ENCODE results near the gene WDR86. TPM values are rescaled to one million over a fixed set of nuclear protein-coding genes. Genes with fewer than 3 reads are reported as not detected.

The WDR86 gene
- total RNA-seq, 1 experiment from 2014 or later, result 0.86 TPM

- TF ChIP-seq EZH2 (IDR thresholded peaks at IDR 0.05; ENCODE audit: borderline replicate concordance, low read depth, low read length, poor library complexity, severe bottlenecking), result no peak
- TF ChIP-seq, protein P1, sequence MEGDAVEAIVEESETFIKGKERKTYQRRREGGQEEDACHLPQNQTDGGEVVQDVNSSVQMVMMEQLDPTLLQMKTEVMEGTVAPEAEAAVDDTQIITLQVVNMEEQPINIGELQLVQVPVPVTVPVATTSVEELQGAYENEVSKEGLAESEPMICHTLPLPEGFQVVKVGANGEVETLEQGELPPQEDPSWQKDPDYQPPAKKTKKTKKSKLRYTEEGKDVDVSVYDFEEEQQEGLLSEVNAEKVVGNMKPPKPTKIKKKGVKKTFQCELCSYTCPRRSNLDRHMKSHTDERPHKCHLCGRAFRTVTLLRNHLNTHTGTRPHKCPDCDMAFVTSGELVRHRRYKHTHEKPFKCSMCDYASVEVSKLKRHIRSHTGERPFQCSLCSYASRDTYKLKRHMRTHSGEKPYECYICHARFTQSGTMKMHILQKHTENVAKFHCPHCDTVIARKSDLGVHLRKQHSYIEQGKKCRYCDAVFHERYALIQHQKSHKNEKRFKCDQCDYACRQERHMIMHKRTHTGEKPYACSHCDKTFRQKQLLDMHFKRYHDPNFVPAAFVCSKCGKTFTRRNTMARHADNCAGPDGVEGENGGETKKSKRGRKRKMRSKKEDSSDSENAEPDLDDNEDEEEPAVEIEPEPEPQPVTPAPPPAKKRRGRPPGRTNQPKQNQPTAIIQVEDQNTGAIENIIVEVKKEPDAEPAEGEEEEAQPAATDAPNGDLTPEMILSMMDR (conservative IDR thresholded peaks at IDR 0.05; ENCODE audit: low read depth, low read length), result peak; percentile 84
- intact Hi-C loops (cut with micrococcal nuclease; ENCODE audit: unreplicated experiment), result loop anchor here (1.0 to 5.0 kb wide), 2 partner anchors 80 to 131 kb away; no protein-coding TSS in a partner anchor
- peak; percentile 77 for DNase-seq (ENCODE audit: low spot score)
- ChIA-PET POLR2A (ENCODE audit: low non-redundant PET) (no interaction called here), CTCF (interaction anchor here (1.3 to 1.7 kb wide), 3 partner anchors 8 to 82 kb away, joined by 3 to 9 read pairs (median 5); partner anchors contain the start of gene CRYGN)
- peak overlapping the region; percentile 67 for H3K27ac ChIP-seq (ENCODE audit: low read depth, low read length, poor library complexity, severe bottlenecking)
- H3K27me3 ChIP-seq (replicated peaks; ENCODE audit: insufficient read depth, low read depth, low read length, poor library complexity), result no peaks in the 10 kb centered on the region
- peaks cover 4% of the 10 kb centered on the region for H3K4me1 ChIP-seq (ENCODE audit: insufficient read depth, low read length, poor library complexity, severe bottlenecking)
- peak overlapping the region; percentile 58 for H3K4me3 ChIP-seq (ENCODE audit: low read depth, low read length, poor library complexity, severe bottlenecking)
- H3K36me3 ChIP-seq (ENCODE audit: insufficient read depth, low read length, poor library complexity, severe bottlenecking), result no peaks in the 10 kb centered on the region
- no peaks in the 10 kb centered on the region for H3K9me3 ChIP-seq (ENCODE audit: low read depth, low read length, poor library complexity, severe bottlenecking)
- BruUV-seq (replicated peaks), result no TSS peak
Measured at GRCh38 chr7:151448261-151449252, 38.7 kb upstream of the WDR86 start.

- intact Hi-C loops (cut with micrococcal nuclease; ENCODE audit: unreplicated experiment), result loop anchor here (1.0 to 5.0 kb wide), 2 partner anchors 80 to 131 kb away; no protein-coding TSS in a partner anchor
- TF ChIP-seq EZH2 (IDR thresholded peaks at IDR 0.05; ENCODE audit: borderline replicate concordance, low read depth, low read length, poor library complexity, severe bottlenecking), result no peak
- TF ChIP-seq, protein P1 (conservative IDR thresholded peaks at IDR 0.05; ENCODE audit: low read depth, low read length), result no peak
- Histone ChIP-seq H3K4me1 (ENCODE audit: insufficient read depth, low read length, poor library complexity, severe bottlenecking) (peaks cover 4% of the 10 kb centered on the region), H3K9me3 (ENCODE audit: low read depth, low read length, poor library complexity, severe bottlenecking) (no peaks in the 10 kb centered on the region), H3K27me3 (replicated peaks; ENCODE audit: insufficient read depth, low read depth, low read length, poor library complexity) (no peaks in the 10 kb centered on the region), H3K27ac (ENCODE audit: low read depth, low read length, poor library complexity, severe bottlenecking) (no peak overlapping the region), H3K36me3 (ENCODE audit: insufficient read depth, low read length, poor library complexity, severe bottlenecking) (no peaks in the 10 kb centered on the region), H3K4me3 (ENCODE audit: low read depth, low read length, poor library complexity, severe bottlenecking) (peak overlapping the region; percentile 58)
- CTCF ChIA-PET, result interaction anchor here (1.3 to 1.7 kb wide), 2 partner anchors 79 to 81 kb away, joined by 5 to 9 read pairs; no protein-coding TSS in a partner anchor
- DNase-seq (ENCODE audit: low spot score), result no peak
- POLR2A ChIA-PET (ENCODE audit: low non-redundant PET), result no interaction called here
- no TSS peak for BruUV-seq (replicated peaks)
Measured at GRCh38 chr7:151447901-151448260, 38.0 kb upstream of the WDR86 start.

DNA sequence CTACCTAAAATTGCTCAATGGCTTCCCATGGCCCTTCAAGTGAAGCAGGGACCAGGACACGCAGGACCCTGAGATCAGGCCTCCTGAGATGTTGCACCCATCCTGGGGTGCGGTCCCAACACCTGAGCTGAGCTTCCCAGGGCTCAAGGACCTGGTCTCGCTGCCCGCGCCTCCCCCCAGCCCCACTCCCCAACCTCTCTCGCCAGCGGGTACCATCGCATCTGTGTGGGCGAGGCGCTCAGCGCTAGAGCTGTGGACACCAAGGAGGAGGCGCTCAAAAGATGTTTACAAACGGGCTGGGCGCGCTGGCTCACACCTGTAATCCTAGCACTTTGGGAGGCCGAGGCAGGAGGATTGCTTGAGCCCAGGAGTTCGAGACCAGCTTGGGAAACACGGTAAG is 37.5 kb upstream of the WDR86 start:
- POLR2A ChIA-PET (ENCODE audit: low non-redundant PET), result no interaction called here
- no peaks in the 10 kb centered on the region for H3K9me3 ChIP-seq (ENCODE audit: low read depth, low read length, poor library complexity, severe bottlenecking)
- H3K4me3 ChIP-seq (ENCODE audit: low read depth, low read length, poor library complexity, severe bottlenecking), result no peak overlapping the region
- no peak for DNase-seq (ENCODE audit: low spot score)
- no peak overlapping the region for H3K27ac ChIP-seq (ENCODE audit: low read depth, low read length, poor library complexity, severe bottlenecking)
- intact Hi-C loops (cut with micrococcal nuclease; ENCODE audit: unreplicated experiment), result loop anchor here (5.0 kb wide), 1 partner anchor 130 kb away; no protein-coding TSS in a partner anchor
- BruUV-seq (replicated peaks), result no TSS peak
- CTCF ChIA-PET, result interaction anchor here (1.3 to 1.7 kb wide), 2 partner anchors 79 to 81 kb away, joined by 5 to 9 read pairs; no protein-coding TSS in a partner anchor
- no peaks in the 10 kb centered on the region for H3K27me3 ChIP-seq (replicated peaks; ENCODE audit: insufficient read depth, low read depth, low read length, poor library complexity)
- TF ChIP-seq EZH2 (IDR thresholded peaks at IDR 0.05; ENCODE audit: borderline replicate concordance, low read depth, low read length, poor library complexity, severe bottlenecking), result no peak
- TF ChIP-seq, protein P1 (conservative IDR thresholded peaks at IDR 0.05; ENCODE audit: low read depth, low read length), result no peak
- H3K36me3 ChIP-seq (ENCODE audit: insufficient read depth, low read length, poor library complexity, severe bottlenecking), result no peaks in the 10 kb centered on the region
- H3K4me1 ChIP-seq (ENCODE audit: insufficient read depth, low read length, poor library complexity, severe bottlenecking), result peaks cover 4% of the 10 kb centered on the region

Measured in A673 (cell line).